Duodenal mucosa (tissue), 2 donors: ENCODE measurements around the gene AGMAT.
"Not testable (repeated sequence)": the region's sequence is repeated elsewhere in the genome, so short reads cannot be mapped to it uniquely, and the experiment has no call there.

Experiments
- H3K27ac ChIP-seq: one replicate; pipeline ENCODE4 v1.7.0; 2013; ENCODE audit warnings: low read depth, low read length
- H3K27me3 ChIP-seq, 2 donors: one replicate each; pipeline ENCODE4 v1.7.0; 2013; ENCODE audit warnings: low read length in 2 of 2, control low read depth in 1 of 2; ENCODE audit not compliant: insufficient read depth in 2 of 2, control insufficient read depth in 1 of 2
- H3K36me3 ChIP-seq, 2 donors: one replicate each; pipeline ENCODE4 v1.7.0; 2013; ENCODE audit warnings: low read length in 2 of 2, control low read depth in 1 of 2; ENCODE audit not compliant: insufficient read depth in 2 of 2, control insufficient read depth in 1 of 2
- H3K4me1 ChIP-seq, 2 donors: one replicate each; pipeline ENCODE4 v1.7.0; 2013; ENCODE audit warnings: low read length in 2 of 2, control low read depth in 1 of 2; ENCODE audit not compliant: insufficient read depth in 2 of 2, control insufficient read depth in 1 of 2
- H3K4me3 ChIP-seq, 2 donors: one replicate each; pipeline ENCODE4 v1.7.0; 2013; ENCODE audit warnings: low read length in 2 of 2, low read depth in 1 of 2
- H3K9ac ChIP-seq, 2 donors: one replicate each; pipeline ENCODE4 v1.7.0; 2013; ENCODE audit warnings: low read length in 2 of 2, low read depth in 1 of 2
- H3K9me3 ChIP-seq, 2 donors: one replicate each; pipeline ENCODE4 v1.7.0; 2013; ENCODE audit warnings: low read length in 2 of 2, control low read depth in 1 of 2; ENCODE audit not compliant: control insufficient read depth in 1 of 2

Gene AGMAT

DNA sequence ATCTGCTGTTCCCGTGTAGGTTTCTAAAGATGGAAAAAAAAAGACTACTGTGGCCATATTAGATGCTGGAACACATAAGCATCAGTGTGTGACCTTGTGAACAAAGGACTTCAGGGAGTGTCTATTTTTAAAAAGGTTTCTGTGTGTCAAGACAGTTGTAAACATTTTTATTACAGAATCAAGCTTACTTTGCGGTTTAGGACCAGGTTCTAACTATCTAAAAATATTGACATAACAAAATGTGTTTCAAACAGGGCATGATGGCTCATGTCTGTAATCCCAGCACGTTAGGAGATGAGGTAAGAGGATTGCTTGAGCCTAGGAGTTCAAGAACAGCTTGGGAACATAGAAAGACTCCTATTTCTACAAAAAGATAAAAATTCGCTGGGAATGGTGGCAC, 25.3 kb upstream of the AGMAT start:
- Histone ChIP-seq H3K27me3 (no peaks in the 10 kb centered on the region), H3K9me3 (no peaks in the 10 kb centered on the region), H3K9ac (no peak overlapping the region), H3K4me1 (peaks cover 4 to 7% of the 10 kb centered on the region in 2 donors), H3K36me3 (no peaks in the 10 kb centered on the region), H3K27ac (no peak overlapping the region), H3K4me3 (no peak overlapping the region)

GRCh38 chr1:15609631-15610030, 24.8 kb upstream of the AGMAT start:
- Histone ChIP-seq H3K36me3 (no peaks in the 10 kb centered on the region), H3K27ac (no peak overlapping the region), H3K4me1 (peaks cover 4 to 7% of the 10 kb centered on the region in 2 donors), H3K9me3 (no peaks in the 10 kb centered on the region), H3K27me3 (no peaks in the 10 kb centered on the region), H3K4me3 (no peak overlapping the region), H3K9ac (no peak overlapping the region)

DNA sequence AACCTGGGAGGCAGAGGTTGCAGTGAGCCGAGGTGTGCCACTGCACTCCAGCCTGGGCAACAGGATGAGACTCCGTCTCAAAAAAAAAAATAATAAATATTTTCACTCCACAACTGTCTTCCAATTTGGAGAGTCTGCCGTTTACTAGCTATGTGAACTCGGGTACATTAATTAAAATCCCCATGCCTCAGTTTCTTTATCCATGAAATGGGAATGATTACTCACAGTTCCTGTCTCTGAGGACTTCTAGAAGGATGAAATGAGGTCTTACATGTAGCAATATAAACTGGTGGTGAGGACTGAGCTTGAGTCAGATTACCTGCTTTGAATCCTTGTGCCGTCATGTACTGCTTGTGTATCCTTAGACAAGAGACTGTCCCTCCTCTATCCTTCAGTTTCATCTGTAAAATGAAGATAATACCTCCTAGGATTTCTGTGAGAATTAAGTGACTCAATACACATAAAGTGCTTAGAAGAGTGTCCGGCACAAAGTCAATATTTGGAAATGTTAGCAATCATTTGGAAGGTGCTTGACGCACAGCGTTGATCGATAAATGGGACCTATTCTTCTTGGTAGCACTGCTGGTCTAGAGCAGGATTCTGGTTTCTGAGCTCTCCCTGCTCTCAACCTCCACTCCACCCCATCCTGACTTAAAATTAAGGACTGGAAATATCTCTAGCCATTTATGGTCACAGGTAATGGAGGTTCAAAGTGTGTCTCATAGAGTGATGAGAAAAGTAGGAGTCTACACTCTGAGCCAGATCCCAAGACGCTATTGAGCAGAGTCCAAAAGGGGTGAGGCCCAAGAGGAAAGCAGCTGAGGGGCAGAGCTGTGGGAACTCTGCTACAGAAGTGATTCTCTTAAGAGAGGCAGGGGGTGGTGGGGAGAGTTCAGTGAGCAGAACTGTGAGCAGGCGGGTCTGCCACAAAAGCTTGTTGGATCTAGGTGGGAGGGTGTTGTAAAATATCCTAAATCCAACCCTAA, 20.8 kb upstream of the AGMAT start:
- Histone ChIP-seq H3K36me3 (no peaks in the 10 kb centered on the region), H3K4me3 (peak overlapping the region in 1 of 2 donors; percentile 11), H3K27me3 (no peaks in the 10 kb centered on the region), H3K4me1 (peaks cover 10 to 23% of the 10 kb centered on the region in 2 donors), H3K9me3 (no peaks in the 10 kb centered on the region), H3K9ac (no peak overlapping the region), H3K27ac (no peak overlapping the region)

- H3K4me3 ChIP-seq, H3K27me3 ChIP-seq, H3K27ac ChIP-seq, H3K9me3 ChIP-seq, H3K36me3 ChIP-seq, H3K9ac ChIP-seq: not testable (repeated sequence)
- peaks cover 10 to 23% of the 10 kb centered on the region in 2 donors for H3K4me1 ChIP-seq
Observed at GRCh38 chr1:15604400-15604799, 19.5 kb upstream of the AGMAT start.

DNA sequence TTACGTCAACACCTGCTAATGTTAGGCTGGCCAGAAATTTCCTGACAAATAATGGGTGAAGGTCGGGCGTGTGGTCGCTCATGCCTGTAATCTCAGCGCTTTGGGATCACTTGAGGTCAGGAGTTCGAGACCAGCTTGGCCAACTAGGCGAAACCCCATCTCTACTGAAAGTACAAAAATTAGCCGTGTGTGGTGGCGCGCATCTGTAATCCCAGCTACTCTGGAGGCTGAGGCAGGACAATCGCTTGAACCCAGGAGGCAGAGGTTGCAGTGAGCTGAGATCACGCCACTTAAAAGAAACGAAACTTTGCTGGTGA, 19.1 kb upstream of the AGMAT start:
- Histone ChIP-seq H3K9ac (peak overlapping the region; percentile 83 to 87), H3K4me3 (peak overlapping the region; percentile 94 to 99), H3K27ac (peak overlapping the region; percentile 65)

DNA sequence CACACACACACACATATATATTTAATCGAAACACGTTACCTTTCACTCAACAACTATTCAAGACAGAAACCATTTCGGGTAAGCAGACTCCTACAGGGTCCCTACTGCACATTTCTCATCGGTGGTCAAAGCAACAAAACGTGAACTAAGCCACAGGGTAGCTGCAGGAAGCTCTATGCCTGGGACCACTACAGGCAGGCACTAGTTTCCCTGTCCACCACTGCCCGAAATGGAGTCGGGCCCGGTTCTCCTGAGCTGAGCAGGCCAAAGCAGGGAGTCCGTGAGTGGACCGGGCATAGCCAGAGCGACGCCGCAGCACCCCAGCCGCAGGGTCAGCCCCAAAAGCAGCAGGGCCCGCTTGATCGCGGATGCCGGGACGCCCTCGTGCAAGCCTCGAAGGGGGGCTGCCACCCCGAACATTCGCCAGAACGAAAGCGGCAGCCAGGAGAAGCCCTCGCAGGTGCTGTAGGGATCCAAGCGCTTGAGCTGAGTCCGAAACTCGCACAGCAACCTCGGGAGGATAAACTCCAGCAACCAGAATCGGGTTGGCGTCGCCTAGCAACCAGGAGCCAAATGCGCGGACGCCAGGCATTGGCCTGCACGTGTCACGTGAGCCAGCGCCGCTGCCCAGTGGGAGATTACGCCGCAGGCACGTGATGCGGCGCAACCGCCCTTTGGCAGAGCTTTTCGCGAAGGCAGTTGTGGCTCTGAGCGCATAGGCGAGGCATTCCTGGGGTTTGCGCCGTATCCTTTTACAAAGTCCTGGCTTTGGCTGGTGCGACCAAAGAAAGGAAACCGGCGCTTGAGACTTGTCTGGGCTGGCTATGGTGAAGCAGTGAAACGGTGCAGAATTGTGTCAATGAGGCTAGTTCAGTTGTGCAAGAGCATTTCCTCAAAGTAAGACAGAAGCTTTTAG, 18.5 kb upstream of the AGMAT start:
- H3K4me3 ChIP-seq: peak overlapping the region; percentile 94 to 99
- no peaks in the 10 kb centered on the region for H3K36me3 ChIP-seq
- H3K4me1 ChIP-seq: peaks cover 10 to 23% of the 10 kb centered on the region in 2 donors
- H3K27me3 ChIP-seq: no peaks in the 10 kb centered on the region
- peak overlapping the region; percentile 83 to 87 for H3K9ac ChIP-seq
- H3K9me3 ChIP-seq: no peaks in the 10 kb centered on the region
- H3K27ac ChIP-seq: peak overlapping the region; percentile 83

More for the DNA sequence above, 19.1 kb upstream of the AGMAT start:
- not testable (repeated sequence) for H3K36me3 ChIP-seq, H3K9me3 ChIP-seq, H3K27me3 ChIP-seq
- peaks cover 10 to 23% of the 10 kb centered on the region in 2 donors for H3K4me1 ChIP-seq

- no peaks in the 10 kb centered on the region for H3K9me3 ChIP-seq
- H3K9ac ChIP-seq: no peak overlapping the region
- H3K27me3 ChIP-seq: no peaks in the 10 kb centered on the region
- no peak overlapping the region for H3K27ac ChIP-seq
- no peak overlapping the region for H3K4me3 ChIP-seq
- no peaks in the 10 kb centered on the region for H3K36me3 ChIP-seq
- peaks cover 0 to 13% of the 10 kb centered on the region in 2 donors for H3K4me1 ChIP-seq
Observed at GRCh38 chr1:15598436-15598835, 13.6 kb upstream of the AGMAT start.

GRCh38 chr1:15595809-15596617, 11.2 kb upstream of the AGMAT start:
- no peak overlapping the region for H3K4me3 ChIP-seq
- H3K36me3 ChIP-seq: no peaks in the 10 kb centered on the region
- no peak overlapping the region for H3K27ac ChIP-seq
- no peaks in the 10 kb centered on the region for H3K9me3 ChIP-seq
- no peak overlapping the region for H3K9ac ChIP-seq
- H3K4me1 ChIP-seq: no peaks in the 10 kb centered on the region
- H3K27me3 ChIP-seq: no peaks in the 10 kb centered on the region

DNA sequence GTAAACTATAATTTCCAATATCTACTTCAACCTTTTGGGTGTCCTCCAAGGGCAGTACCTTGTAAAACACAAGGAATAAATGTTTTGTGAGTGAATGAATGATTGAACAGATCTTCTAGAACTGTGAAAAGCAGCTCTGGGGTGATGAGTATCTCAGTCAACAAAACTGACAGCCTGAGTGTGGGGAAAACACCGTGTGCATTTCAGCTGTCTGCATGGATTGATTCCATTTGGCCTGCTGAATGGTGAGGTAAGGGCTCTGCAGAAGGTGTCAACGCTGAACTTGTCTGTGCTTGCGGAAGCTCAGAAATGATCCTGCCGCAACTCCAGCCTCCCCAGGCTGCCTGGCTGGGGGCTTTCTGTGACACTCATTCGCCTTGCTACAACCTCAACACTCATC, 7.4 kb upstream of the AGMAT start:
- Histone ChIP-seq H3K27ac (no peak overlapping the region), H3K9me3 (no peaks in the 10 kb centered on the region), H3K9ac (no peak overlapping the region), H3K4me3 (no peak overlapping the region), H3K36me3 (no peaks in the 10 kb centered on the region), H3K27me3 (no peaks in the 10 kb centered on the region), H3K4me1 (no peaks in the 10 kb centered on the region)
